Measurements from ENCODE around the gene TEX12. TPM values are rescaled to one million over a fixed set of nuclear protein-coding genes. Genes with fewer than 3 reads are reported as not detected.
"Not testable (repeated sequence)": the region's sequence is repeated elsewhere in the genome, so short reads cannot be mapped to it uniquely, and the experiment has no call there.

The TEX12 gene
- total and polyA plus RNA-seq, 2 experiments from 2014 or later: 1.1 TPM; not detected in 1

DNA sequence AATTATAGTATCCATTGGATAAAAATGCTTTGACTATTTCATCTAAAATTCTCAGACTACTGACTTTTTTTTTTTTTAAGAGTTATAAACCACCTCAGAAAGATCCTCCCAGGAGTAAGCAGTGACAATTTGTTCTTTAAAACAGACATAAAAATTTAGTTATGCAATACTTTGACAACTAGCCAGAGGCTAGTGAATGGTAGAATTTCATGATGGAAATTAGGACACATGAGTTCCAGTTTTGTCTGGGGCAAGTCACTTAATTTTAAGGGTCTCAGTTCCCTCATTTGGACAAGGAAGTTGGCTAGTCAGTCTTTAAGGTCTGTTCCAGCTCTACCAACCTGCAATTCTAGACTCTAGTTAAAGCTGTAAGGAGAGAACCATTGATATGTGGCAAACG is 6.2 kb upstream of the TEX12 start (continued):
- TF ChIP-seq, protein P1, sequence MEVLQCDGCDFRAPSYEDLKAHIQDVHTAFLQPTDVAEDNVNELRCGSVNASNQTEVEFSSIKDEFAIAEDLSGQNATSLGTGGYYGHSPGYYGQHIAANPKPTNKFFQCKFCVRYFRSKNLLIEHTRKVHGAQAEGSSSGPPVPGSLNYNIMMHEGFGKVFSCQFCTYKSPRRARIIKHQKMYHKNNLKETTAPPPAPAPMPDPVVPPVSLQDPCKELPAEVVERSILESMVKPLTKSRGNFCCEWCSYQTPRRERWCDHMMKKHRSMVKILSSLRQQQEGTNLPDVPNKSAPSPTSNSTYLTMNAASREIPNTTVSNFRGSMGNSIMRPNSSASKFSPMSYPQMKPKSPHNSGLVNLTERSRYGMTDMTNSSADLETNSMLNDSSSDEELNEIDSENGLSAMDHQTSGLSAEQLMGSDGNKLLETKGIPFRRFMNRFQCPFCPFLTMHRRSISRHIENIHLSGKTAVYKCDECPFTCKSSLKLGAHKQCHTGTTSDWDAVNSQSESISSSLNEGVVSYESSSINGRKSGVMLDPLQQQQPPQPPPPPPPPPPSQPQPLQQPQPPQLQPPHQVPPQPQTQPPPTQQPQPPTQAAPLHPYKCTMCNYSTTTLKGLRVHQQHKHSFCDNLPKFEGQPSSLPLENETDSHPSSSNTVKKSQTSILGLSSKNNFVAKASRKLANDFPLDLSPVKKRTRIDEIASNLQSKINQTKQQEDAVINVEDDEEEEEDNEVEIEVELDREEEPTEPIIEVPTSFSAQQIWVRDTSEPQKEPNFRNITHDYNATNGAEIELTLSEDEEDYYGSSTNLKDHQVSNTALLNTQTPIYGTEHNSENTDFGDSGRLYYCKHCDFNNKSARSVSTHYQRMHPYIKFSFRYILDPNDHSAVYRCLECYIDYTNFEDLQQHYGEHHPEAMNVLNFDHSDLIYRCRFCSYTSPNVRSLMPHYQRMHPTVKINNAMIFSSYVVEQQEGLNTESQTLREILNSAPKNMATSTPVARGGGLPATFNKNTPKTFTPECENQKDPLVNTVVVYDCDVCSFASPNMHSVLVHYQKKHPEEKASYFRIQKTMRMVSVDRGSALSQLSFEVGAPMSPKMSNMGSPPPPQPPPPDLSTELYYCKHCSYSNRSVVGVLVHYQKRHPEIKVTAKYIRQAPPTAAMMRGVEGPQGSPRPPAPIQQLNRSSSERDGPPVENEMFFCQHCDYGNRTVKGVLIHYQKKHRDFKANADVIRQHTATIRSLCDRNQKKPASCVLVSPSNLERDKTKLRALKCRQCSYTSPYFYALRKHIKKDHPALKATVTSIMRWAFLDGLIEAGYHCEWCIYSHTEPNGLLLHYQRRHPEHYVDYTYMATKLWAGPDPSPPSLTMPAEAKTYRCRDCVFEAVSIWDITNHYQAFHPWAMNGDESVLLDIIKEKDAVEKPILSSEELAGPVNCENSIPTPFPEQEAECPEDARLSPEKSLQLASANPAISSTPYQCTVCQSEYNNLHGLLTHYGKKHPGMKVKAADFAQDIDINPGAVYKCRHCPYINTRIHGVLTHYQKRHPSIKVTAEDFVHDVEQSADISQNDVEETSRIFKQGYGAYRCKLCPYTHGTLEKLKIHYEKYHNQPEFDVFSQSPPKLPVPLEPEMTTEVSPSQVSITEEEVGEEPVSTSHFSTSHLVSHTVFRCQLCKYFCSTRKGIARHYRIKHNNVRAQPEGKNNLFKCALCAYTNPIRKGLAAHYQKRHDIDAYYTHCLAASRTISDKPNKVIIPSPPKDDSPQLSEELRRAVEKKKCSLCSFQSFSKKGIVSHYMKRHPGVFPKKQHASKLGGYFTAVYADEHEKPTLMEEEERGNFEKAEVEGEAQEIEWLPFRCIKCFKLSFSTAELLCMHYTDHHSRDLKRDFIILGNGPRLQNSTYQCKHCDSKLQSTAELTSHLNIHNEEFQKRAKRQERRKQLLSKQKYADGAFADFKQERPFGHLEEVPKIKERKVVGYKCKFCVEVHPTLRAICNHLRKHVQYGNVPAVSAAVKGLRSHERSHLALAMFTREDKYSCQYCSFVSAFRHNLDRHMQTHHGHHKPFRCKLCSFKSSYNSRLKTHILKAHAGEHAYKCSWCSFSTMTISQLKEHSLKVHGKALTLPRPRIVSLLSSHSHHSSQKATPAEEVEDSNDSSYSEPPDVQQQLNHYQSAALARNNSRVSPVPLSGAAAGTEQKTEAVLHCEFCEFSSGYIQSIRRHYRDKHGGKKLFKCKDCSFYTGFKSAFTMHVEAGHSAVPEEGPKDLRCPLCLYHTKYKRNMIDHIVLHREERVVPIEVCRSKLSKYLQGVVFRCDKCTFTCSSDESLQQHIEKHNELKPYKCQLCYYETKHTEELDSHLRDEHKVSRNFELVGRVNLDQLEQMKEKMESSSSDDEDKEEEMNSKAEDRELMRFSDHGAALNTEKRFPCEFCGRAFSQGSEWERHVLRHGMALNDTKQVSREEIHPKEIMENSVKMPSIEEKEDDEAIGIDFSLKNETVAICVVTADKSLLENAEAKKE (CRISPR knock-in tag; IDR thresholded peaks at IDR 0.05): no peak
- TF ChIP-seq ZNF331 (CRISPR knock-in tag; IDR thresholded peaks at IDR 0.05; ENCODE audit: low read depth) (no peak), CREB1 (CRISPR knock-in tag; IDR thresholded peaks at IDR 0.05; ENCODE audit: low read depth) (no peak), ZNF114 (CRISPR knock-in tag; IDR thresholded peaks at IDR 0.05) (no peak), POLR2AphosphoS5 (IDR thresholded peaks at IDR 0.05; ENCODE audit: low read depth) (no peak), JUNB (IDR thresholded peaks at IDR 0.05; ENCODE audit: unreplicated experiment) (no peak), STAT1 (IDR thresholded peaks at IDR 0.05; ENCODE audit: unreplicated experiment) (no peak)

DNA sequence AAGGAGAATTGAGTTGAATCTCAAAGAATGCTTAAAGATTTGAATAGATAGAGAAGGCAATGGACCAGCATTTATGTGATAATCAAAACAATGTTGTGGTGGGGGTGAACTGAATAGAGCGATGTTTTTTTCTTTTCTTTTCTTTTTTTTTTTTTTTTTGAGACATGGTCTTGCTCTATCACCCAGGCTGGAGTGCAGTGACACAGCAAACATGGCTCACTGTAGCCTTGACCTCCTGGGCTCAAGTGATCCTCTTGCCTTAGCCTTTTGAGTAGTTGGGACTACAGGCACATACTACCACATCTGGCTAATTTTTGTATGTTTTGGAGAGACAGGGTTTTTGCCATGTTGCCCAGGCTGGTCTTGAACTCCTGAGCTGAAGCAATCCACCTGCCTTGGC is 5.0 kb upstream of the TEX12 start:
- H3K4me3 Mint-ChIP-seq; DNase-seq (ENCODE audit: low spot score); H3K27ac Mint-ChIP-seq; H3K4me1 ChIP-seq (ENCODE audit: insufficient read depth); H2AFZ ChIP-seq; H3K36me3 ChIP-seq (ENCODE audit: insufficient read depth); H3K4me1 Mint-ChIP-seq; H4K20me1 ChIP-seq (replicated peaks; ENCODE audit: insufficient read depth); H3K9me2 ChIP-seq (ENCODE audit: insufficient read depth); H3F3A ChIP-seq (replicated peaks; ENCODE audit: low read depth); ATAC-seq; H3K9me3 Mint-ChIP-seq; H3K36me3 Mint-ChIP-seq (ENCODE audit: low read depth); H3K4me2 ChIP-seq; H3K79me2 ChIP-seq (replicated peaks; ENCODE audit: insufficient read depth); H3K27ac ChIP-seq (ENCODE audit: low read depth); H3K4me3 ChIP-seq; H3K27me3 ChIP-seq (ENCODE audit: insufficient read depth); H3K27me3 Mint-ChIP-seq (ENCODE audit: insufficient read depth, low read depth, poor library complexity): not testable (repeated sequence)
